Activated CD4-positive, alpha-beta T cell treated with anti-CD3 and anti-CD28 coated beads for 4 hours (primary cell): ENCODE data around the gene SMIM23.

ENCODE experiments used
- DNase-seq, 2 donors: peaks; one replicate each; pipeline ENCODE4 v3.0.0-alpha.2; 2020

SMIM23 gene

DNA sequence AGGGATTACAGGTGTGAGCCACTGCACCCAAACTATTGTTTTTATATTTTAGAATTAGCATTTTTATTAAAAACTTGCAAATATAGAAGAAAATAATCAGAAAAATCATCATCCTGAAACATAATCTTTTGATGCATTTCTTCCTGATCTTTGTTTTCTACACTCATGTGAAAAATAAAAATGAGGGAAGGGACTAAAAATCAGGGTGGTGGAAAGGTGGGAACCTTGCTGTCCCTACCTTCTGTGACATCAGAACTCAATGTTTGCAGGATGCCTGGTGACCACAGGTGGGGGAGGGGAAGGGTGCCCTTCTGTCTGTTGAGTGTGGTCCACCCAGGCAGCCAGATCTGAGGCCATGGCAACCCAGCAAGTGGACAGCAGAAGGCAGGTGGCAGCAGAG lies at the start of gene SMIM23:
SMIM23 (plus strand) TSS at position 301 of the 400 bp plus-strand sequence; CDS start at position 356, 55 bp downstream.
- no peak for DNase-seq

DNA sequence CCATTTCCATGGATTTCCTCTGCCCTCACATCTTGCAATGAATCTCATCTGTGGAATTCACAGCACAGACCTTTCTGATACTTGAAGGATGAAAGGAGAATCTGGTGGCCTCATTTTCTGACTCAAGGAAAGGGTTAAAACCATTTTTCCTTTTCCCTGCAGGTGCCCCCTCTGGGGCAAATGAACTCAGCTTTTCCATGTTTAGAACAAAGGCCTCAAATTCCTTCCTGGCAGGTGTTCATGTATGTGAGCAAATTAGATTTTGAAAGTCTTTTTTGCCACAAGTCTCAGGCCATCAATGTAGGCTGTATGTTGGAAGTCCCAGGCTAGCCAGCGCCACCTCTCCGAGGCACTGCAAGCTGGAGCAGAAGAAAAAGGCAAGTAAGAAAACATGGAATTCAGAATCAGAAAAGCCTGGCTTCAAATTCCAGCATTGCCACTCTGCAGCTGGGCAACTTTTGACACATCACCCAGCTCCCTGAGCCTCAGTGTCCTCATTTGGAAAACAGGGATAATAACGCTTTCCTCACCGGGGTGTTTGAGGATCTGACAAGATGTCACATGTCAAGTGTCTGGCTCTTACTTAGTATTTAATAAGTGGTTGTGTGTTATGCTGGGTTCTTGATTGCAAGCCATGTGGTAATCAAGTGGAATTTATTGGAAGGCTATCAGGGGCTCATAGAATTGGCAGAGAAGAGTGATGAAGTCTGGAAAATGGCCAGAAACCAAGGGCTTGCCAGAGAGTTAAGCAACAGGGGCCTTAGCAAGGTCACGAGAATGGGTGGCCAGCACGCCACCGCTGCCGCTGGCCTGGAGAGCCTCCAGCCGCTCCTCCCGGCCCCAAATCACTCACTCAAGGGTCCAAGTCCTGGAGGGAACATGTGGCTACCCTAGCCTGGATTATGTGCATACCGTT lies 48.4 kb upstream of the SMIM23 start:
- DNase-seq, result no peak

DNA sequence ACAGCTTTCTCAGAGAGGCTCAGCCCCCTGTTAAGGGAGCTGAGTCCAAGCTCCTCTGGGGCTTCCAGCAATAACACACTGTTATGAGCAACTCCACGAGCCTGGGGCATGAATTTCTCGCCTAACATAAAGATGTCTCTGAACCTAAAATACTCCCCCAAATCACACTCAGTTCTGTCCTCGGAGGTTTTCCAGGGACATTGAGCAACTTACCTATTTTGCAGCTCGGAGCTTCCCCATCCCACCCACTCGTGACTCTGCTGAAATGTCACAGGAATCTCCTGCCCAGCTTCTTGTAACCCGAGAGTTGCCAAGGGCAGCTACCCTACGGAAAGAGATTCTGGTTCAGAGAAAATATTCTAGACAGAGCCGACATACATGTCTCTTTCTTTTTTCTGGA lies 47.1 kb upstream of the SMIM23 start:
- DNase-seq, result no peak

GRCh38 chr5:171739271-171739670 lies 46.3 kb upstream of the SMIM23 start:
- no peak for DNase-seq

- no peak for DNase-seq
Measured at GRCh38 chr5:171743436-171744076, 42.1 kb upstream of the SMIM23 start.

GRCh38 chr5:171744264-171744663 lies 41.4 kb upstream of the SMIM23 start:
- DNase-seq, result no peak

GRCh38 chr5:171744882-171745281 lies 40.7 kb upstream of the SMIM23 start:
- DNase-seq, result no peak

- DNase-seq, result no peak
Measured at GRCh38 chr5:171745602-171746001, 40.0 kb upstream of the SMIM23 start.

GRCh38 chr5:171747061-171747859 lies 38.4 kb upstream of the SMIM23 start:
- no peak for DNase-seq

GRCh38 chr5:171748720-171749119 lies 36.9 kb upstream of the SMIM23 start:
- no peak for DNase-seq

GRCh38 chr5:171749365-171749764 lies 36.3 kb upstream of the SMIM23 start:
- DNase-seq, result no peak

GRCh38 chr5:171750311-171750788 lies 35.3 kb upstream of the SMIM23 start:
- no peak for DNase-seq

- no peak for DNase-seq
Measured at GRCh38 chr5:171755354-171755821, 30.2 kb upstream of the SMIM23 start.

DNA sequence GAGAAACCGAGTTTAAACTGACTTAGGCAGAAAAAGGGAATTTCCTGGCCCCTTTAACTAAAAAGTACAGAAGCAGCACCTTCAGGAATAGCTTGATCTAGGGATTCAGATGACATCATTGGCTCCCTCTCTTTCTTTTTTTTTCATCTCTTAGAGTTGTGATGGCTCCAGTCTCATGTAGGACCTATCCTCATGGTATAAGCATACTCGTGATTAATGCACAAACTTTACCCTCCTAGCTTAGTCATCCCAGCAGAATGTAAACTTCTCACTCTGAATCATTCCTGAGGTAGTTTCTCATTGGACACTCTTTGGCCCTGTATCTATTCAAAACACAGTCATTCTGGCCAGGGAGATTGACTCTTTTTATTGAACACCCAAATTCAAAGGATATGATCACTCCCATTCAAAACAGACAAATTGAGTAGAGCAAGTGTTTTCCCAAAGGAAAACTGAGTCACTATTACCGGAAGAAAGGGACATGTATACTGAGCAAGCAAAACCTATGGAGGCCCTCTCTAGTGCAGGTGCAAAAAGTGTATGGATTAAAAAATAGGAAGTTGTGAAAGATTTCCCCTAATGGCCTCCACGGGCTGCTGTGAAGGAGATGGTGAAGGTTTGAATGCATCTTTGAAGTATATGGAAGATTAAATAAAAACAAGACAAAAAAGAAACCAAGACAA lies 27.6 kb upstream of the SMIM23 start:
- DNase-seq, result no peak

- DNase-seq, result no peak
Measured at GRCh38 chr5:171759777-171760176, 25.8 kb upstream of the SMIM23 start.

- DNase-seq, result no peak
Measured at GRCh38 chr5:171762021-171762608, 23.5 kb upstream of the SMIM23 start.

DNA sequence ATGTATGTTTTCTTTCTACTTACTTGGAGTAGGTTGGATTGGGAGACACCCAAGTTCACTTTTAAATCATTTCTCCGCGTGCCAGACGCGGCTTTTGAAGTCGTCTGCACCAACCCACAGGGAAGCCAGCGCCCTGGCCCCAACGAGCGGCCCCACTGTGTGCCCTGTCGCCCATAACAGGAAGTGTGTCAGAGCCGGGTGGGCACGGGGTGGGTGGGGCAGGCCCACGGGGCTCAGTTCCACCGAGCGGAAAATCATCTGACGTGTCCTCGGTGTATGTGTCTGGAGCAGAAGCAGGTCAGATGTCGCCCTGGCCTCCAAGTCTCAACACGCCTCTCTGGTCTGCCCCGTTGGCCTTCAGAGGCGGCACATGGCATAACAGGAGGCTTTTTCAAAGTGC lies 22.7 kb upstream of the SMIM23 start:
- no peak for DNase-seq

DNA sequence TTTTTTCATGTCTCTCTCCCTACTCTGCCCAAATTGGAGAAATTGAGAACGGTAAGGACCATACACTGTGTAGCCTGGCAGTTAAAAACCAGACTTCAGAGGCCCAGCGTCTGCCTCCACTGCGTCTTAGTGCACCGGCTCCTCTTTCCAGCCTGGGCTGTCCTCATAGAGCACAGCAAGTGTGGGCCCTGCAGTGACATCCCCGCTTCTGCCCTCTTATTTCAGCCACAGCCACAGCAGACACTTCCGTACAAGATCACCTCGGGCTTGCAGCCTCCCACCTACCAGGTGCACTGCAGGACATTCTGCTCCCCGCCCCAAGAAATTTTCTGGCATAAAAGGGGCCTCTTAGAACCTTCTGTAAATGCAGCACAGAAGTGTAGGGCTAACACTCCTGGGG lies 21.4 kb upstream of the SMIM23 start:
- DNase-seq, result no peak

DNA sequence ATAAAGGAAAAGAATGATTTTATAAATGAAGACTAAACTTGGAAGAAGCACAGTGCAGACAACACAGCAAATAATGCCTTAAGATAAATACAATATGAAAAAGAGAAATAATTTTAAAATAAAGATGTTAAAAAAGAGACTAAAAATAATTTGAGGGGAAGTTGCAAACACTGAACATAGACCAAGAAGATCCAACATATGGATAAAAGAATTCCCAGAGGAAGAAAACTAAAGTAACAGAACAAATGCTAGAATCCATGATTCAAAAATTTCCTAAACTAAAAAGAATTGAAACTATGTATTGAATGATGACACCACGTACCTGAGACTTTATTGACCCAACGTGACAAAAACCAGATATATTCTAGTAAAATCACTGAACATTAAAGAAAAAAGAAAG lies 18.7 kb upstream of the SMIM23 start:
- DNase-seq, result no peak

GRCh38 chr5:171770153-171770552 lies 15.5 kb upstream of the SMIM23 start:
- DNase-seq, result no peak

DNA sequence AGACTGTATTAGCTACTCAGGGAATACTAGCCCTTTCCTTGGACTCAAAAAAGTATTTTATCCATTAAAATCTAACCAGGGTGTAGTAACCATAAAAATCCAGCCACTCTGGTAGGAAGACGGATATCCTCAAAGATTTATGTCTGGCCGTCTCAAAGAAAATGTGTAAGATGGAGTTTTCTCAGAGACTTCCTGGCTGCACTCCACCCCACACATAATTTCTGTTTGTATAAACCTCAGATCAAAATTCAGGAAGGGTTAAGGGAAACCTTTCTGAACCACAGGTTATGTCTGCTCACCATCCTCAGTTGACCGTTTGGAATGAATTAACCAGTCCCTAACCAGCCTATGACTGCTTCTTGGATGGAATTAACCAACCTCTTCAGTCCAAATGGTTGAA lies 13.8 kb upstream of the SMIM23 start:
- DNase-seq, result no peak

- no peak for DNase-seq
Measured at GRCh38 chr5:171773106-171773505, 12.5 kb upstream of the SMIM23 start.
